HepG2 (cell line): ENCODE data around the gene CTSZ. TPM values are rescaled to one million over a fixed set of nuclear protein-coding genes. Genes with fewer than 3 reads are reported as not detected.

Experiments
- GFI1 ChIP-seq: sonication (generic); formaldehyde crosslinking; IDR thresholded peaks from 2 replicates; pipeline ENCODE4 v1.5.0; 2020; ENCODE audit warnings: missing genetic modification reagents, mild to moderate bottlenecking, borderline replicate concordance
- HIVEP1 ChIP-seq: sonication (generic); formaldehyde crosslinking; IDR thresholded peaks from 2 replicates; pipeline ENCODE4 v1.4.0; 2020; ENCODE audit warnings: mild to moderate bottlenecking, missing genetic modification reagents
- IRF2 ChIP-seq: IDR thresholded peaks from 2 replicates; pipeline ENCODE4 v1.6.1; 2018; ENCODE audit warnings: missing genetic modification reagents, missing compliant biosample characterization
- KDM5B ChIP-seq: sonication (generic); formaldehyde crosslinking; IDR thresholded peaks from 2 replicates; pipeline ENCODE4 v1.4.0; 2020; ENCODE audit warnings: missing genetic modification reagents, mild to moderate bottlenecking, borderline replicate concordance
- KMT2B ChIP-seq: IDR thresholded peaks from 2 replicates; pipeline ENCODE4 v1.6.1; 2016; ENCODE audit warnings: missing genetic modification reagents, missing compliant biosample characterization
- MYC ChIP-seq: sonication (generic); formaldehyde crosslinking; IDR thresholded peaks from 2 replicates; pipeline ENCODE4 v1.9.0; 2021; ENCODE audit warnings: missing genetic modification reagents, borderline replicate concordance
- NFKBIZ ChIP-seq: IDR thresholded peaks from 2 replicates; pipeline ENCODE4 v1.6.1; 2018; ENCODE audit warnings: missing genetic modification reagents, missing compliant biosample characterization
- NR2F6 ChIP-seq, 2 experiments: IDR thresholded peaks; 2 replicates each; pipeline ENCODE4 v1.6.1; 2016; ENCODE audit warnings: antibody characterized with exemption in 1 of 2, mild to moderate bottlenecking in 1 of 2
- POLR2G ChIP-seq: fragments of 200-400 bp; formaldehyde crosslinking; IDR thresholded peaks from 2 replicates; pipeline ENCODE4 v1.6.1; 2018; ENCODE audit warnings: mild to moderate bottlenecking, low read depth, low read length, moderate library complexity
- SNAI1 ChIP-seq: sonication (generic); formaldehyde crosslinking; IDR thresholded peaks from 2 replicates; pipeline ENCODE4 v1.5.0; 2020; ENCODE audit warnings: mild to moderate bottlenecking, missing genetic modification reagents, borderline replicate concordance
- YEATS2 ChIP-seq: sonication (generic); formaldehyde crosslinking; IDR thresholded peaks from 2 replicates; pipeline ENCODE4 v1.4.0; 2020; ENCODE audit warnings: missing genetic modification reagents, borderline replicate concordance
- ZFP90 ChIP-seq: sonication (generic); formaldehyde crosslinking; IDR thresholded peaks from 2 replicates; pipeline ENCODE4 v1.8.0; 2022; ENCODE audit warnings: missing genetic modification reagents, mild to moderate bottlenecking, inconsistent platforms, borderline replicate concordance
- ZNF232 ChIP-seq: sonication (generic); formaldehyde crosslinking; IDR thresholded peaks from 2 replicates; pipeline ENCODE4 v1.4.0; 2020; ENCODE audit warnings: missing genetic modification reagents, borderline replicate concordance
- ZNF263 ChIP-seq: sonication (generic); formaldehyde crosslinking; IDR thresholded peaks from 2 replicates; pipeline ENCODE4 v1.4.0; 2020; ENCODE audit warnings: missing genetic modification reagents
- ZNF431 ChIP-seq: sonication (generic); formaldehyde crosslinking; IDR thresholded peaks from 2 replicates; pipeline ENCODE4 v1.9.0; 2022; ENCODE audit warnings: missing genetic modification reagents, low read depth, mild to moderate bottlenecking, borderline replicate concordance
- ZNF441 ChIP-seq: sonication (generic); formaldehyde crosslinking; IDR thresholded peaks from 2 replicates; pipeline ENCODE4 v1.7.0; 2021; ENCODE audit warnings: missing genetic modification reagents, borderline replicate concordance
- ZNF550 ChIP-seq: sonication (generic); formaldehyde crosslinking; IDR thresholded peaks from 2 replicates; pipeline ENCODE4 v1.4.0; 2020; ENCODE audit warnings: mild to moderate bottlenecking, missing genetic modification reagents, borderline replicate concordance
- ZNF563 ChIP-seq: sonication (generic); formaldehyde crosslinking; IDR thresholded peaks from 2 replicates; pipeline ENCODE4 v1.8.0; 2022; ENCODE audit warnings: mild to moderate bottlenecking, moderate library complexity, missing genetic modification reagents
- ZNF678 ChIP-seq: sonication (generic); formaldehyde crosslinking; IDR thresholded peaks from 2 replicates; pipeline ENCODE4 v1.4.0; 2020; ENCODE audit warnings: mild to moderate bottlenecking, missing genetic modification reagents
- ZNF704 ChIP-seq: sonication (generic); formaldehyde crosslinking; IDR thresholded peaks from 2 replicates; pipeline ENCODE4 v1.8.1; 2023; ENCODE audit warnings: mild to moderate bottlenecking, inconsistent platforms, moderate library complexity, missing genetic modification reagents, borderline replicate concordance
- ZNF761 ChIP-seq: sonication (generic); formaldehyde crosslinking; conservative IDR thresholded peaks from 2 replicates; pipeline ENCODE4 v1.4.0; 2020; ENCODE audit warnings: mild to moderate bottlenecking, missing genetic modification reagents
- ZSCAN31 ChIP-seq: sonication (generic); formaldehyde crosslinking; IDR thresholded peaks from 2 replicates; pipeline ENCODE4 v1.5.0; 2020; ENCODE audit warnings: low read depth, mild to moderate bottlenecking, missing genetic modification reagents
- polyA plus RNA-seq, 8 experiments: library from polyadenylated mRNA; depleted of rRNA in 3 of 8; stranded (reverse) in 7 of 8; unstranded in 1 of 8; fragments of >200 nt; fragmentation: Illumina TruSeq in 4 of 8; extraction: Trizol in 4 of 8; gene quantifications; 2 replicates each; pipeline versions ENCODE4 v1.2.1 to v1.2.3, GENCODE V29; 2011 to 2016; ENCODE audit warnings: low read depth in 4 of 8, missing spikeins in 1 of 8, mixed read lengths in 1 of 8; ENCODE audit not compliant: insufficient read depth in 1 of 8
- total RNA-seq, 5 experiments: library from RNA; depleted of rRNA; stranded (reverse); fragments of >200 nt; fragmentation: Illumina TruSeq; extraction: Trizol; gene quantifications; 2 replicates each; pipeline ENCODE4 v1.2.3, GENCODE V29; 2016; ENCODE audit warnings: low read depth in 1 of 5
- TF ChIP-seq, protein P1 (sequence below): sonication (generic); formaldehyde crosslinking; IDR thresholded peaks from 2 replicates; pipeline ENCODE4 v1.5.0; 2020; ENCODE audit warnings: missing genetic modification reagents
- TF ChIP-seq, protein P2 (sequence below): sonication (generic); formaldehyde crosslinking; IDR thresholded peaks from 2 replicates; pipeline ENCODE4 v1.4.0; 2020; ENCODE audit warnings: mild to moderate bottlenecking, low read depth, missing genetic modification reagents
- TF ChIP-seq, protein P3 (sequence below): IDR thresholded peaks from 2 replicates; pipeline ENCODE4 v1.6.1; 2018; ENCODE audit warnings: missing genetic modification reagents, mild to moderate bottlenecking, missing compliant biosample characterization

The CTSZ gene
- total and polyA plus RNA-seq, 2 of the 13 experiments (the other 11 are each of a cell fraction or from before 2014, with no cell fraction given) = 0.33 TPM; not detected in 1

GRCh38 chr20:59042151-59042795 lies 35.2 kb upstream of the CTSZ start, which contains the start of gene PRELID3B (continued):
- TF ChIP-seq ZNF678 (CRISPR knock-in tag) (peak; percentile 58; the same call in 1 of the 2 replicates), ZNF563 (CRISPR knock-in tag) (no peak; the same call in 1 of the 2 replicates), YEATS2 (CRISPR knock-in tag) (peak; percentile 64; the same call in 1 of the 2 replicates), ZNF704 (CRISPR knock-in tag) (0 out of 2 replicates have a peak, but pooled peaks have one; percentile 56), ZNF761 (CRISPR knock-in tag) (0 out of 2 replicates have a peak, but pooled peaks have one; percentile 47), POLR2G (peak; percentile 56), NFKBIZ (CRISPR knock-in tag) (peak; percentile 50; the same call in 1 of the 2 replicates), IRF2 (peak; percentile 31; the same call in 1 of the 2 replicates), ZSCAN31 (CRISPR knock-in tag) (peak; percentile 20; the same call in 1 of the 2 replicates), ZNF263 (peak; percentile 70; the same call in 1 of the 2 replicates), ZNF441 (CRISPR knock-in tag) (peak; percentile 53; the same call in 1 of the 2 replicates), ZNF431 (CRISPR knock-in tag) (peak; percentile 72; the same call in 1 of the 2 replicates), NR2F6 (IDR thresholded peaks at IDR 0.05) (no peak), NR2F6 (CRISPR knock-in tag; IDR thresholded peaks at IDR 0.05) (peak; percentile 66), ZNF550 (no peak), HIVEP1 (peak; percentile 94), GFI1 (peak; percentile 22; the same call in 1 of the 2 replicates), MYC (peak; percentile 74; the same call in 1 of the 2 replicates), SNAI1 (CRISPR knock-in tag) (no peak), ZFP90 (CRISPR knock-in tag) (0 out of 2 replicates have a peak, but pooled peaks have one; percentile 35), ZNF232 (CRISPR knock-in tag) (0 out of 2 replicates have a peak, but pooled peaks have one; percentile 33), KDM5B (peak; percentile 91; the same call in 1 of the 2 replicates), KMT2B (CRISPR knock-in tag) (peak; percentile 70)
- TF ChIP-seq, protein P1, sequence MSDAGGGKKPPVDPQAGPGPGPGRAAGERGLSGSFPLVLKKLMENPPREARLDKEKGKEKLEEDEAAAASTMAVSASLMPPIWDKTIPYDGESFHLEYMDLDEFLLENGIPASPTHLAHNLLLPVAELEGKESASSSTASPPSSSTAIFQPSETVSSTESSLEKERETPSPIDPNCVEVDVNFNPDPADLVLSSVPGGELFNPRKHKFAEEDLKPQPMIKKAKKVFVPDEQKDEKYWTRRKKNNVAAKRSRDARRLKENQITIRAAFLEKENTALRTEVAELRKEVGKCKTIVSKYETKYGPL (CRISPR knock-in tag) = peak; percentile 65; the same call in 1 of the 2 replicates
- TF ChIP-seq, protein P2, sequence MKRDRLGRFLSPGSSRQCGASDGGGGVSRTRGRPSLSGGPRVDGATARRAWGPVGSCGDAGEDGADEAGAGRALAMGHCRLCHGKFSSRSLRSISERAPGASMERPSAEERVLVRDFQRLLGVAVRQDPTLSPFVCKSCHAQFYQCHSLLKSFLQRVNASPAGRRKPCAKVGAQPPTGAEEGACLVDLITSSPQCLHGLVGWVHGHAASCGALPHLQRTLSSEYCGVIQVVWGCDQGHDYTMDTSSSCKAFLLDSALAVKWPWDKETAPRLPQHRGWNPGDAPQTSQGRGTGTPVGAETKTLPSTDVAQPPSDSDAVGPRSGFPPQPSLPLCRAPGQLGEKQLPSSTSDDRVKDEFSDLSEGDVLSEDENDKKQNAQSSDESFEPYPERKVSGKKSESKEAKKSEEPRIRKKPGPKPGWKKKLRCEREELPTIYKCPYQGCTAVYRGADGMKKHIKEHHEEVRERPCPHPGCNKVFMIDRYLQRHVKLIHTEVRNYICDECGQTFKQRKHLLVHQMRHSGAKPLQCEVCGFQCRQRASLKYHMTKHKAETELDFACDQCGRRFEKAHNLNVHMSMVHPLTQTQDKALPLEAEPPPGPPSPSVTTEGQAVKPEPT (CRISPR knock-in tag) = peak; percentile 64; the same call in 1 of the 2 replicates
- TF ChIP-seq, protein P3, sequence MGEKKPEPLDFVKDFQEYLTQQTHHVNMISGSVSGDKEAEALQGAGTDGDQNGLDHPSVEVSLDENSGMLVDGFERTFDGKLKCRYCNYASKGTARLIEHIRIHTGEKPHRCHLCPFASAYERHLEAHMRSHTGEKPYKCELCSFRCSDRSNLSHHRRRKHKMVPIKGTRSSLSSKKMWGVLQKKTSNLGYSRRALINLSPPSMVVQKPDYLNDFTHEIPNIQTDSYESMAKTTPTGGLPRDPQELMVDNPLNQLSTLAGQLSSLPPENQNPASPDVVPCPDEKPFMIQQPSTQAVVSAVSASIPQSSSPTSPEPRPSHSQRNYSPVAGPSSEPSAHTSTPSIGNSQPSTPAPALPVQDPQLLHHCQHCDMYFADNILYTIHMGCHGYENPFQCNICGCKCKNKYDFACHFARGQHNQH (CRISPR knock-in tag) = 0 out of 2 replicates have a peak, but pooled peaks have one; percentile 39
